H9 (cell line): ENCODE results near the gene PRKAR1A. TPM values are rescaled to one million over a fixed set of nuclear protein-coding genes. Genes with fewer than 3 reads are reported as not detected.

ENCODE experiments used
- DNase-seq: peaks from one replicate; pipeline ENCODE4 v3.0.0-alpha.2; 2017
- H2AFZ ChIP-seq: one replicate; pipeline ENCODE4 v1.6.1; 2013; ENCODE audit warnings: mild to moderate bottlenecking, low read length, control low read depth, moderate library complexity
- H2AK5ac ChIP-seq: 2 replicates; pipeline ENCODE4 v1.6.1; 2013; ENCODE audit warnings: low read length, control low read depth, mixed read lengths; ENCODE audit not compliant: insufficient read length
- H2BK120ac ChIP-seq: one replicate; pipeline ENCODE4 v1.6.1; 2013; ENCODE audit warnings: low read depth, mild to moderate bottlenecking, low read length, control low read depth, inconsistent platforms; ENCODE audit not compliant: poor library complexity, severe bottlenecking
- H2BK12ac ChIP-seq: 2 replicates; pipeline ENCODE4 v1.6.1; 2013; ENCODE audit warnings: low read length, control low read depth, mixed read lengths, low read depth; ENCODE audit not compliant: insufficient read length
- H2BK15ac ChIP-seq: 2 replicates; pipeline ENCODE4 v1.6.1; 2013; ENCODE audit warnings: low read depth, low read length, control low read depth
- H2BK20ac ChIP-seq: one replicate; pipeline ENCODE4 v1.6.1; 2013; ENCODE audit warnings: low read depth, mild to moderate bottlenecking, low read length, control low read depth, inconsistent platforms; ENCODE audit not compliant: poor library complexity, severe bottlenecking
- H2BK5ac ChIP-seq: 2 replicates; pipeline ENCODE4 v1.6.1; 2013; ENCODE audit warnings: low read length, control low read depth, mixed read lengths; ENCODE audit not compliant: insufficient read length
- H3K14ac ChIP-seq: 2 replicates; pipeline ENCODE4 v1.6.1; 2013; ENCODE audit warnings: low read length, control low read depth; ENCODE audit not compliant: insufficient read depth
- H3K18ac ChIP-seq: 2 replicates; pipeline ENCODE4 v1.6.1; 2013; ENCODE audit warnings: low read depth, mild to moderate bottlenecking, mixed read lengths, low read length, control low read depth; ENCODE audit not compliant: insufficient read length
- H3K23ac ChIP-seq: 2 replicates; pipeline ENCODE4 v1.6.1; 2013; ENCODE audit warnings: low read length, control low read depth, mixed read lengths, low read depth; ENCODE audit not compliant: insufficient read length
- H3K23me2 ChIP-seq: 2 replicates; pipeline ENCODE4 v1.6.1; 2013; ENCODE audit warnings: low read depth, mild to moderate bottlenecking, mixed read lengths, low read length, control low read depth; ENCODE audit not compliant: insufficient read length, poor library complexity, severe bottlenecking
- H3K27ac ChIP-seq: 2 replicates; pipeline ENCODE4 v1.5.1; 2013; ENCODE audit warnings: low read length, control low read depth, mixed read lengths, low read depth; ENCODE audit not compliant: insufficient read length
- H3K27me3 ChIP-seq: 2 replicates; pipeline ENCODE4 v1.6.1; 2013; ENCODE audit warnings: low read length, control low read depth, inconsistent platforms; ENCODE audit not compliant: insufficient read depth
- H3K4ac ChIP-seq: 2 replicates; pipeline ENCODE4 v1.6.1; 2013; ENCODE audit warnings: low read depth, mild to moderate bottlenecking, control low read depth, inconsistent platforms, low read length, moderate library complexity
- H3K4me1 ChIP-seq: 2 replicates; pipeline ENCODE4 v1.6.1; 2013; ENCODE audit warnings: low read length, control low read depth, inconsistent platforms; ENCODE audit not compliant: insufficient read depth
- H3K4me2 ChIP-seq: 2 replicates; pipeline ENCODE4 v1.6.1; 2013; ENCODE audit warnings: low read length, control low read depth, mixed read lengths; ENCODE audit not compliant: insufficient read length, insufficient read depth
- H3K56ac ChIP-seq: 2 replicates; pipeline ENCODE4 v1.6.1; 2013; ENCODE audit warnings: low read depth, mild to moderate bottlenecking, mixed read lengths, low read length, control low read depth; ENCODE audit not compliant: insufficient read length
- H3K79me1 ChIP-seq: 2 replicates; pipeline ENCODE4 v1.6.1; 2013; ENCODE audit warnings: low read depth, mild to moderate bottlenecking, moderate library complexity, low read length, control low read depth, inconsistent platforms; ENCODE audit not compliant: insufficient read depth, poor library complexity, severe bottlenecking
- H3K79me2 ChIP-seq: 2 replicates; pipeline ENCODE4 v1.6.1; 2013; ENCODE audit warnings: low read length, control low read depth, inconsistent platforms; ENCODE audit not compliant: insufficient read depth
- H3K9ac ChIP-seq: 2 replicates; pipeline ENCODE4 v1.6.1; 2013; ENCODE audit warnings: low read length, control low read depth, mixed read lengths; ENCODE audit not compliant: insufficient read length; ENCODE audit errors: extremely low read depth
- H3K9me3 ChIP-seq: one replicate; pipeline ENCODE4 v1.6.1; 2013; ENCODE audit warnings: low read depth, low read length, inconsistent platforms; ENCODE audit not compliant: control insufficient read depth
- H3T11ph ChIP-seq: one replicate; pipeline ENCODE4 v1.6.1; 2013; ENCODE audit warnings: mild to moderate bottlenecking, low read length, control low read depth, inconsistent platforms
- H4K20me1 ChIP-seq: one replicate; pipeline ENCODE4 v1.6.1; 2013; ENCODE audit not compliant: control insufficient read depth, insufficient read length, insufficient read depth
- H4K5ac ChIP-seq: 2 replicates; pipeline ENCODE4 v1.6.1; 2013; ENCODE audit warnings: low read depth, mild to moderate bottlenecking, mixed read lengths, low read length, control low read depth; ENCODE audit not compliant: insufficient read length
- H4K8ac ChIP-seq: replicated peaks from 2 replicates; pipeline ENCODE4 v1.6.1; 2013; ENCODE audit warnings: low read length, control low read depth, mixed read lengths, low read depth; ENCODE audit not compliant: insufficient read length
- H4K91ac ChIP-seq: 2 replicates; pipeline ENCODE4 v1.6.1; 2013; ENCODE audit warnings: low read depth, mild to moderate bottlenecking, moderate library complexity, mixed read lengths, low read length, control low read depth; ENCODE audit not compliant: insufficient read length
- H3K27ac Mint-ChIP-seq, 3 experiments: 2 replicates in 2 of 3; 3 replicates in 1 of 3; pipeline ENCODE4 v1.8.0; 2020 to 2021; ENCODE audit warnings: mixed read lengths in 3 of 3, mild to moderate bottlenecking in 1 of 3, moderate library complexity in 1 of 3
- H3K27me3 Mint-ChIP-seq: 2 replicates; pipeline ENCODE4 v1.8.0; 2021; ENCODE audit warnings: low read depth, mild to moderate bottlenecking, moderate library complexity, mixed read lengths
- H3K36me3 Mint-ChIP-seq, 3 experiments: 2 replicates in 2 of 3; 3 replicates in 1 of 3; pipeline ENCODE4 v1.8.0; 2020 to 2021; ENCODE audit warnings: low read depth in 3 of 3, mixed read lengths in 3 of 3; ENCODE audit not compliant: insufficient read depth in 1 of 3
- H3K4me1 Mint-ChIP-seq, 2 experiments: 2 replicates each; pipeline ENCODE4 v1.8.0; 2020; ENCODE audit warnings: mixed read lengths in 2 of 2
- H3K4me3 Mint-ChIP-seq, 2 experiments: 2 replicates in 1 of 2; 3 replicates in 1 of 2; pipeline ENCODE4 v1.8.0; 2020 to 2021; ENCODE audit warnings: mild to moderate bottlenecking in 2 of 2, mixed read lengths in 2 of 2, moderate library complexity in 1 of 2
- H3K9me3 Mint-ChIP-seq, 2 experiments: 2 replicates in 1 of 2; 3 replicates in 1 of 2; pipeline ENCODE4 v1.8.0; 2020; ENCODE audit warnings: mild to moderate bottlenecking in 2 of 2, mixed read lengths in 2 of 2, moderate library complexity in 1 of 2
- CTCF ChIP-seq: fragments of 200-600 bp; sonication (generic); conservative IDR thresholded peaks from 3 replicates; pipeline ENCODE4 v1.8.0; 2021; ENCODE audit warnings: antibody characterized with exemption, mild to moderate bottlenecking
- WGBS: extraction: QIAGEN DNeasy Blood & Tissue Kit; methylation state at CpG from one replicate; pipeline ENCODE4 v1.1.7; 2013; ENCODE audit warnings: missing lambda C conversion rate, low lambda C conversion rate, mixed read lengths; ENCODE audit not compliant: insufficient read length; ENCODE audit errors: extremely low coverage; 5-methylcytosine and 5-hydroxymethylcytosine counted together
- total RNA-seq: library from RNA; stranded (reverse); gene quantifications from 2 replicates; pipeline ENCODE4 v1.2.1, GENCODE V29; 2021

The PRKAR1A gene
- total RNA-seq, 1 experiment from 2014 or later, result 171 TPM

- Histone ChIP-seq H3T11ph (no peak overlapping the region), H3K27me3 (no peaks in the 10 kb centered on the region), H4K20me1 (no peaks in the 10 kb centered on the region), H2BK12ac (no peak overlapping the region), H3K79me1 (no peaks in the 10 kb centered on the region), H4K5ac (no peak overlapping the region), H3K4me2 (no peak overlapping the region), H2AFZ (no peak overlapping the region), H3K18ac (no peak overlapping the region), H3K56ac (no peak overlapping the region), H3K79me2 (no peaks in the 10 kb centered on the region), H3K4ac (no peak overlapping the region), H4K91ac (no peak overlapping the region), H3K4me1 (no peaks in the 10 kb centered on the region), H4K8ac (no peak overlapping the region), H3K27ac (no peak overlapping the region), H2BK20ac (no peak overlapping the region), H3K23me2 (no peaks in the 10 kb centered on the region), H3K9me3 (no peaks in the 10 kb centered on the region), H2BK120ac (no peak overlapping the region), H2AK5ac (no peak overlapping the region), H2BK5ac (no peak overlapping the region), H3K14ac (no peak overlapping the region), H3K9ac (no peak overlapping the region), H3K23ac (no peak overlapping the region), H2BK15ac (no peak overlapping the region)
- no peak overlapping the region for H3K27ac Mint-ChIP-seq
- no peaks in the 10 kb centered on the region for H3K9me3 Mint-ChIP-seq
- no peak overlapping the region for H3K4me3 Mint-ChIP-seq
- H3K27me3 Mint-ChIP-seq, result peaks cover 2% of the 10 kb centered on the region; the same call in 1 of the 2 replicates
- no peak for DNase-seq
- WGBS, result no CpG with 5 or more reads among the region's 8 CpGs
- no peak for TF ChIP-seq CTCF
- H3K36me3 Mint-ChIP-seq, result peaks cover 0 to 4% (median 0%) of the 10 kb centered on the region in 3 experiments; a peak in 2 of 7 replicates
- H3K4me1 Mint-ChIP-seq, result no peaks in the 10 kb centered on the region
Observed at GRCh38 chr17:68564415-68565111, 52.3 kb downstream of the PRKAR1A start.
